ENCODE measurements around the gene PSMG4. TPM values are rescaled to one million over a fixed set of nuclear protein-coding genes. Genes with fewer than 3 reads are reported as not detected.
A peak's percentile ranks its signal among the peaks of the same experiment; 100 is the strongest.

The PSMG4 gene
- total and polyA plus RNA-seq, 9 of the 15 experiments (the other 6 are each of a cell fraction or from before 2014, with no cell fraction given): 12.9 to 185 (median 52.0) TPM

- TF ChIP-seq CUX1 (CRISPR knock-in tag; IDR thresholded peaks at IDR 0.05): no peak
- TF ChIP-seq HDAC3 (IDR thresholded peaks at IDR 0.05; ENCODE audit: borderline replicate concordance, partially characterized antibody): no peak
- no peak for TF ChIP-seq ZNF507 (tag; conservative IDR thresholded peaks at IDR 0.05)
- TF ChIP-seq ZNF551 (CRISPR knock-in tag; IDR thresholded peaks at IDR 0.05): no peak
- TF ChIP-seq ZNF384 (IDR thresholded peaks at IDR 0.05; ENCODE audit: low read depth, low read length): peak; percentile 28; the same call in 1 of the 2 replicates
- no peak for TF ChIP-seq ZNF280B (CRISPR knock-in tag; IDR thresholded peaks at IDR 0.05)
- no peak for TF ChIP-seq SNIP1 (IDR thresholded peaks at IDR 0.05; ENCODE audit: low read depth)
- TF ChIP-seq ZNF75A (CRISPR knock-in tag; IDR thresholded peaks at IDR 0.05): no peak
- TF ChIP-seq ZNF444 (CRISPR knock-in tag; IDR thresholded peaks at IDR 0.05): no peak
- peak; percentile 93 for TF ChIP-seq VEZF1 (CRISPR knock-in tag; IDR thresholded peaks at IDR 0.05)
- no peak for TF ChIP-seq FOSL1 (tag; conservative IDR thresholded peaks at IDR 0.05)
- peak; percentile 71; the same call in 1 of the 2 replicates for TF ChIP-seq ERF (CRISPR knock-in tag; IDR thresholded peaks at IDR 0.05)
- TF ChIP-seq EP300 (IDR thresholded peaks at IDR 0.05; ENCODE audit: low read length): 0 out of 2 replicates have a peak, but pooled peaks have one; percentile 29
- no peak for TF ChIP-seq SP2 (IDR thresholded peaks at IDR 0.05; ENCODE audit: extremely low read depth, low read depth, low read length, poor library complexity, severe bottlenecking)
- no peak for TF ChIP-seq SRSF9 (IDR thresholded peaks at IDR 0.05; ENCODE audit: borderline replicate concordance, low read depth, low read length)
- TF ChIP-seq NFATC3 (IDR thresholded peaks at IDR 0.05): no peak
These were observed at the start of gene PSMG4 (continued) for GRCh38 chr6:3258720-3259490.
